Ectodermal cell (in vitro differentiated cells): Measurements from ENCODE around the gene FBXW8.

Source experiments
- H3K27ac ChIP-seq: 2 replicates; pipeline ENCODE4 v1.7.0; 2013; ENCODE audit warnings: mild to moderate bottlenecking, low read depth, low read length; ENCODE audit not compliant: insufficient read depth, poor library complexity, severe bottlenecking
- H3K27me3 ChIP-seq: 2 replicates; pipeline ENCODE4 v1.7.0; 2013; ENCODE audit warnings: mild to moderate bottlenecking, low read length; ENCODE audit not compliant: insufficient read depth, control insufficient read depth, poor library complexity, severe bottlenecking
- H3K36me3 ChIP-seq: one replicate; pipeline ENCODE4 v1.7.0; 2013; ENCODE audit warnings: low read length; ENCODE audit not compliant: control insufficient read depth, insufficient read depth
- H3K4me1 ChIP-seq: one replicate; pipeline ENCODE4 v1.7.0; 2013; ENCODE audit warnings: low read length; ENCODE audit not compliant: control insufficient read depth, insufficient read depth
- H3K4me3 ChIP-seq: 2 replicates; pipeline ENCODE4 v1.7.0; 2013; ENCODE audit warnings: low read depth, low read length, control low read depth; ENCODE audit not compliant: insufficient read depth
- H3K9me3 ChIP-seq: 2 replicates; pipeline ENCODE4 v1.7.0; 2013; ENCODE audit warnings: mild to moderate bottlenecking, low read length, moderate library complexity; ENCODE audit not compliant: control insufficient read depth
- WGBS, 2 experiments: methylation state at CpG; one replicate each; pipeline ENCODE4 v1.1.7; 2013; ENCODE audit warnings: missing lambda C conversion rate in 2 of 2; 5-methylcytosine and 5-hydroxymethylcytosine counted together

Gene FBXW8

GRCh38 chr12:116885491-116885890 is 25.3 kb upstream of the FBXW8 start:
- Histone ChIP-seq H3K36me3 (no peaks in the 10 kb centered on the region), H3K4me3 (no peak overlapping the region), H3K27me3 (peaks cover 46% of the 10 kb centered on the region), H3K4me1 (peaks cover 13% of the 10 kb centered on the region), H3K9me3 (no peaks in the 10 kb centered on the region), H3K27ac (no peak overlapping the region)
- 83 to 96% methylated on average over 2 of the region's 2 CpGs for WGBS, 2 experiments

GRCh38 chr12:116887244-116887643 is 23.5 kb upstream of the FBXW8 start:
- peaks cover 4% of the 10 kb centered on the region for H3K4me1 ChIP-seq
- H3K27me3 ChIP-seq: peaks cover 28% of the 10 kb centered on the region
- H3K4me3 ChIP-seq: no peak overlapping the region
- 82 to 100% methylated on average over 1 of the region's 1 CpG for WGBS, 2 experiments
- H3K9me3 ChIP-seq: no peaks in the 10 kb centered on the region
- H3K27ac ChIP-seq: no peak overlapping the region
- no peaks in the 10 kb centered on the region for H3K36me3 ChIP-seq

- H3K27ac ChIP-seq: no peak overlapping the region
- WGBS, 2 experiments: 93 to 94% methylated on average over 5 to 6 of the region's 6 CpGs
- no peaks in the 10 kb centered on the region for H3K36me3 ChIP-seq
- no peak overlapping the region for H3K4me3 ChIP-seq
- H3K27me3 ChIP-seq: peaks cover 22% of the 10 kb centered on the region
- no peaks in the 10 kb centered on the region for H3K9me3 ChIP-seq
- no peaks in the 10 kb centered on the region for H3K4me1 ChIP-seq
These were observed 22.9 kb upstream of the FBXW8 start for GRCh38 chr12:116887897-116888296.

GRCh38 chr12:116890330-116890729 is 20.4 kb upstream of the FBXW8 start:
- Histone ChIP-seq H3K27ac (no peak overlapping the region), H3K4me1 (no peaks in the 10 kb centered on the region), H3K27me3 (no peaks in the 10 kb centered on the region), H3K36me3 (no peaks in the 10 kb centered on the region), H3K9me3 (no peaks in the 10 kb centered on the region), H3K4me3 (no peak overlapping the region)
- WGBS, 2 experiments: 95 to 97% methylated on average over 2 of the region's 2 CpGs

- H3K4me1 ChIP-seq: no peaks in the 10 kb centered on the region
- H3K36me3 ChIP-seq: no peaks in the 10 kb centered on the region
- H3K27ac ChIP-seq: no peak overlapping the region
- WGBS, 2 experiments: 90 to 92% methylated on average over 3 of the region's 3 CpGs
- H3K27me3 ChIP-seq: no peaks in the 10 kb centered on the region
- no peak overlapping the region for H3K4me3 ChIP-seq
- H3K9me3 ChIP-seq: no peaks in the 10 kb centered on the region
These were observed 19.7 kb upstream of the FBXW8 start for GRCh38 chr12:116891019-116891418.

GRCh38 chr12:116892349-116893140 is 18.2 kb upstream of the FBXW8 start:
- H3K4me3 ChIP-seq: no peak overlapping the region
- no peaks in the 10 kb centered on the region for H3K36me3 ChIP-seq
- no peaks in the 10 kb centered on the region for H3K4me1 ChIP-seq
- H3K27ac ChIP-seq: no peak overlapping the region
- no peaks in the 10 kb centered on the region for H3K27me3 ChIP-seq
- H3K9me3 ChIP-seq: no peaks in the 10 kb centered on the region
- 85 to 88% methylated on average over 12 of the region's 12 CpGs for WGBS, 2 experiments

GRCh38 chr12:116894913-116895312 is 15.8 kb upstream of the FBXW8 start:
- no peak overlapping the region for H3K4me3 ChIP-seq
- no peaks in the 10 kb centered on the region for H3K36me3 ChIP-seq
- no peaks in the 10 kb centered on the region for H3K27me3 ChIP-seq
- WGBS, 2 experiments: 90 to 100% methylated on average over 2 to 3 of the region's 3 CpGs
- H3K9me3 ChIP-seq: no peaks in the 10 kb centered on the region
- no peaks in the 10 kb centered on the region for H3K4me1 ChIP-seq
- H3K27ac ChIP-seq: no peak overlapping the region

GRCh38 chr12:116896411-116896924 is 14.3 kb upstream of the FBXW8 start:
- Histone ChIP-seq H3K9me3 (no peaks in the 10 kb centered on the region), H3K4me1 (no peaks in the 10 kb centered on the region), H3K27ac (no peak overlapping the region), H3K27me3 (no peaks in the 10 kb centered on the region), H3K36me3 (no peaks in the 10 kb centered on the region), H3K4me3 (no peak overlapping the region)
- 78 to 82% methylated on average over 7 of the region's 7 CpGs for WGBS, 2 experiments

GRCh38 chr12:116897476-116897875 is 13.3 kb upstream of the FBXW8 start:
- 90 to 95% methylated on average over 4 of the region's 4 CpGs for WGBS, 2 experiments
- H3K9me3 ChIP-seq: no peaks in the 10 kb centered on the region
- H3K36me3 ChIP-seq: no peaks in the 10 kb centered on the region
- no peaks in the 10 kb centered on the region for H3K4me1 ChIP-seq
- no peak overlapping the region for H3K27ac ChIP-seq
- H3K27me3 ChIP-seq: no peaks in the 10 kb centered on the region
- H3K4me3 ChIP-seq: no peak overlapping the region

GRCh38 chr12:116898669-116899068 is 12.1 kb upstream of the FBXW8 start:
- H3K4me1 ChIP-seq: no peaks in the 10 kb centered on the region
- H3K9me3 ChIP-seq: no peaks in the 10 kb centered on the region
- H3K27me3 ChIP-seq: no peaks in the 10 kb centered on the region
- H3K36me3 ChIP-seq: no peaks in the 10 kb centered on the region
- H3K27ac ChIP-seq: no peak overlapping the region
- no peak overlapping the region for H3K4me3 ChIP-seq
- WGBS, 2 experiments: 79 to 84% methylated on average over 3 of the region's 3 CpGs
